ENCODE measurements around the gene SUGP1.
"Not testable (repeated sequence)": the region's sequence is repeated elsewhere in the genome, so short reads cannot be mapped to it uniquely, and the experiment has no call there.

The SUGP1 gene

DNA sequence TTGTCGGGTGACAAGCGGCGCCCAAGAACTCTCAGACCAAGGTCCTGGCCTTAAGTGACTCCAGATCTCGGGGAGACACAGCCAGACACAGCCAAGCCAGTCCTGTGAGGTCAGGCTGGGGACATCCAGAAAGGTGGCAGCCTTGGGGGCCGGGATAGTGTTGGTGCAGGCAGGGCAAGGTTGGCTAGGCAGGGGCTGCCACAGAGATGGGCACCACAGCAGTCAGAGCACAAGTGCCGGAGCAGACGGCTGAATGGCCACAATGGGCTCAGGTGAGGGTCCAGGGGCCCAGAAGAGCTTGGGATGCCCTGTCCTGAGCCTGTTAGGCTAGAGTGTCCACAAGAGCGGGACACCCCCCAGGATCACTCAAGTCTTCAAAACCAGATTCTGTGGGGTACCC, 32.5 kb upstream of the SUGP1 start:
- H3K27me3 ChIP-seq (ENCODE audit: control insufficient read depth, insufficient read depth, low read length), result no peaks in the 10 kb centered on the region
- no peaks in the 10 kb centered on the region for H3K4me1 ChIP-seq (ENCODE audit: control insufficient read depth, insufficient read depth, low read length)
- no peaks in the 10 kb centered on the region for H3K9me3 ChIP-seq (ENCODE audit: control insufficient read depth, low read length)
- H3K36me3 ChIP-seq (ENCODE audit: control insufficient read depth, insufficient read depth, low read length), result peaks cover 33% of the 10 kb centered on the region
- no peak overlapping the region for H3K9ac ChIP-seq (ENCODE audit: low read length)
- no peak overlapping the region for H3K4me3 ChIP-seq (ENCODE audit: low read length)

DNA sequence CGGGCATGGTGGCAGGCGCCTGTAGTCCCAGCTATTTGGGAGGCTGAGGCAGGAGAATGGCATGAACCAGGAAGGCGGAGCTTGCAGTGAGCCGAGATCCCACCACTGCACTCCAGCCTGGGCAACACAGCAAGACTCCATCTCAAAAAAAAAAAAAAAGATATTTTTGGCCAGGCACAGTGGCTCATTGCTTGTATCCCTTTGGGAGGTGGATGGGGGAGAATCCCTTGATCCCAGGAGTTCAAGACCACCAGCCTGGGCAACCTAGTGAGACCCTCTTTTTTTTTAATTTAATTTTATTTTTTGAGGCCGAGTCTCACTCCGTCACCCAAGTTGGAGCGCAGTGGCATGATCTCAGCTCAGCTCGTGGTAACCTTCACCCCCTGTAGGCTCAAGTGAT, 30.4 kb upstream of the SUGP1 start:
- not testable (repeated sequence) for H3K27me3 ChIP-seq (ENCODE audit: control insufficient read depth, insufficient read depth, low read length); H3K4me3 ChIP-seq (ENCODE audit: low read length); H3K4me1 ChIP-seq (ENCODE audit: control insufficient read depth, insufficient read depth, low read length); H3K9me3 ChIP-seq (ENCODE audit: control insufficient read depth, low read length); H3K9ac ChIP-seq (ENCODE audit: low read length)
- H3K36me3 ChIP-seq (ENCODE audit: control insufficient read depth, insufficient read depth, low read length), result peaks cover 32% of the 10 kb centered on the region

DNA sequence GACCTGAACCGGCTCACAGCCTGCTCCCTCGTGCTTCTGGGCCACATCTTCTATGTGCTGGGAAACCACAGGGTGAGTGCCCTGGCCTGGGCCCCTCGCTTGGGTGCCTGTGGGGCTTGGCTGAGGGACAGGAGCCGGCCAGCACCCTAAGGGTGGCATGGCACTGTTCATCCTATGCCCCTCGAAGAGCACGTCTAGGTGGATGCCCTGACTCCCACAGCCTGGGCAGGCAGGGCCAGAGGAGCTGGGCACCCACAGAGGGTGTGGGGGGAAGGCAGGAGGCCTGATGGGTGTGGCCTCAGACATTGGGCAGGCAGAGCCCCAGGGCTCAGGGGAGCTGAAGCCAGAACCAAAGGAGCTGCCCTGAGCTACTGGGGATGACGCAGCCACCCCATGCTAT, 29.1 kb upstream of the SUGP1 start:
- no peaks in the 10 kb centered on the region for H3K27me3 ChIP-seq (ENCODE audit: control insufficient read depth, insufficient read depth, low read length)
- H3K9ac ChIP-seq (ENCODE audit: low read length), result no peak overlapping the region
- no peaks in the 10 kb centered on the region for H3K9me3 ChIP-seq (ENCODE audit: control insufficient read depth, low read length)
- no peaks in the 10 kb centered on the region for H3K4me1 ChIP-seq (ENCODE audit: control insufficient read depth, insufficient read depth, low read length)
- H3K4me3 ChIP-seq (ENCODE audit: low read length), result no peak overlapping the region
- peaks cover 35% of the 10 kb centered on the region for H3K36me3 ChIP-seq (ENCODE audit: control insufficient read depth, insufficient read depth, low read length)

GRCh38 chr19:19348266-19348665, 28.0 kb upstream of the SUGP1 start:
- Histone ChIP-seq H3K4me1 (ENCODE audit: control insufficient read depth, insufficient read depth, low read length) (no peaks in the 10 kb centered on the region), H3K27me3 (ENCODE audit: control insufficient read depth, insufficient read depth, low read length) (no peaks in the 10 kb centered on the region), H3K9me3 (ENCODE audit: control insufficient read depth, low read length) (no peaks in the 10 kb centered on the region), H3K4me3 (ENCODE audit: low read length) (no peak overlapping the region), H3K9ac (ENCODE audit: low read length) (no peak overlapping the region), H3K36me3 (ENCODE audit: control insufficient read depth, insufficient read depth, low read length) (peaks cover 32% of the 10 kb centered on the region)

DNA sequence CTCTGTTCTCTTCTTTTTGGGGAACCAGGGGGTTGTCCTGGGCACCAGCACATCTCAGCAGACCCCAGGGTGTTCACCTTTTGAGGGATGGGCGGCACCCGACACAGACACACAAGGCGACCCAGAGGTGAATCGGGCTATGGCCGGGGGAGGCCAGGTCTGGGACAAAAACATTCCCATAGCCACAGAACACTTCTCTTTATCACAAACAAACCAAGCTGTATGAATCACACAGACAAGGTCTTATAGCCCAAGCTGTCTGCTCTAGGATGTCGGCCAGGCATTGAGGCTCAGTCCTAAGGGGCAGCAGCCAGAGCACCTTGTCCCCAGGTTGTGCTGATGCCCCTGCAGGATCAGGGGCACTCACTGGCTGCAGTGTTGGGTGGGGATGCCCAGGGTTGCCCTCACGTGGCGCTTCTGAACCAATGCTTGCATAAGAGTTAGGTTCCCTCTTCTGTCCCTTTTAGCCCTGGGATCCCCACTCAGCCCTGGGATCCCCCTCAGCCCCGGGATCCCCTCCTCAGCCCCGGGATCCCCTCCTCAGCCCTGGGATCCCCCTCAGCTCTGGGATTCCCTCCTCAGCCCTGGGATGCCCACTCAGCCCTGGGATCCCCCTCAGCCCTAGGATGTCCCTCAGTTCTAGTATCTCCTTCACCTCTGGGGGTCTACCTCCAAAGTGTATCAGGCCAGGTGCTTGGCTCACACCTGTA, 27.2 kb upstream of the SUGP1 start:
- Histone ChIP-seq H3K9ac (ENCODE audit: low read length) (no peak overlapping the region), H3K36me3 (ENCODE audit: control insufficient read depth, insufficient read depth, low read length) (peaks cover 26% of the 10 kb centered on the region), H3K9me3 (ENCODE audit: control insufficient read depth, low read length) (no peaks in the 10 kb centered on the region), H3K4me3 (ENCODE audit: low read length) (no peak overlapping the region), H3K4me1 (ENCODE audit: control insufficient read depth, insufficient read depth, low read length) (no peaks in the 10 kb centered on the region), H3K27me3 (ENCODE audit: control insufficient read depth, insufficient read depth, low read length) (no peaks in the 10 kb centered on the region)

DNA sequence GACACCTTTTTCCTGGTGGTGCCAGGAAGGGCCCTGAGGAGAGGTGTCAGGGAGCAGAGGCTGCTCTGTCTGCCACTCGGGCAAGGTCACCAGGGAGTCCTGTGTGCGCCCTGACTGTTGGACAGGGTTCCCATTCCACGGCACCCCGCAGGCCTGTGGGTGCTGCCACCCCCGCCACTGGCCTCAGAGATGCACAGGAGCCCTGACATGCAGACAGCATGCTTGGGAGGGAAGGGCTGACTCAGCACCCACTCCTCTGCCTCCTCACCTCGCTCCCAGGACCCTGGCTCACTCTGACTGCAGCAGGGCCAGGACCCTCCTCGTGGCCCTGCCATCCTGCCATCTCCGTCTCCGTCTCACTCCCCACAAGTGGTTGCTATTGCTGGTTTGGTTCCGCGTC, 25.7 kb upstream of the SUGP1 start:
- no peak overlapping the region for H3K4me3 ChIP-seq (ENCODE audit: low read length)
- no peak overlapping the region for H3K9ac ChIP-seq (ENCODE audit: low read length)
- no peaks in the 10 kb centered on the region for H3K4me1 ChIP-seq (ENCODE audit: control insufficient read depth, insufficient read depth, low read length)
- H3K27me3 ChIP-seq (ENCODE audit: control insufficient read depth, insufficient read depth, low read length), result no peaks in the 10 kb centered on the region
- H3K36me3 ChIP-seq (ENCODE audit: control insufficient read depth, insufficient read depth, low read length), result peaks cover 34% of the 10 kb centered on the region
- no peaks in the 10 kb centered on the region for H3K9me3 ChIP-seq (ENCODE audit: control insufficient read depth, low read length)

GRCh38 chr19:19345232-19345631, 24.9 kb upstream of the SUGP1 start:
- Histone ChIP-seq H3K36me3 (ENCODE audit: control insufficient read depth, insufficient read depth, low read length) (peaks cover 34% of the 10 kb centered on the region), H3K9ac (ENCODE audit: low read length) (no peak overlapping the region), H3K4me1 (ENCODE audit: control insufficient read depth, insufficient read depth, low read length) (no peaks in the 10 kb centered on the region), H3K9me3 (ENCODE audit: control insufficient read depth, low read length) (no peaks in the 10 kb centered on the region), H3K27me3 (ENCODE audit: control insufficient read depth, insufficient read depth, low read length) (no peaks in the 10 kb centered on the region), H3K4me3 (ENCODE audit: low read length) (no peak overlapping the region)

- H3K4me3 ChIP-seq (ENCODE audit: low read length), result no peak overlapping the region
- H3K4me1 ChIP-seq (ENCODE audit: control insufficient read depth, insufficient read depth, low read length), result no peaks in the 10 kb centered on the region
- peaks cover 34% of the 10 kb centered on the region for H3K36me3 ChIP-seq (ENCODE audit: control insufficient read depth, insufficient read depth, low read length)
- H3K27me3 ChIP-seq (ENCODE audit: control insufficient read depth, insufficient read depth, low read length), result no peaks in the 10 kb centered on the region
- H3K9me3 ChIP-seq (ENCODE audit: control insufficient read depth, low read length), result no peaks in the 10 kb centered on the region
- no peak overlapping the region for H3K9ac ChIP-seq (ENCODE audit: low read length)
These were observed 23.5 kb upstream of the SUGP1 start for GRCh38 chr19:19343762-19344161.

DNA sequence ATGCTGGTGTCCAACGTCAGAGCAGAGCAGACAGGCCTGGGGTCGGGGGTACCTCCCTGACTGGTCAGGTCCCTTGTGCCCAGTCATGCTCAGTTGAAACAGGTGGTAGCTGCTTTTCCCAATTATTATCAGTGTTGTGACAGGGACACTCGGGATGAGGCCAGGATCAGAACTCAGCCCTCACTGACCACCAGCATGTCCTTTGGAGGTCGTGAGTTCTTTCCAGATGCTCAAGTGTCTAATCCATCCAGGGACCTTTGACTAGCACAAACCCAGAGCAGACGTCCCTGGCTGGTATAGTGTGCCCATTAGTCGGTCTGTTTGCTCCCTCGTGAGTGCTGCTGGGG, 22.7 kb upstream of the SUGP1 start:
- Histone ChIP-seq H3K9me3 (ENCODE audit: control insufficient read depth, low read length) (no peaks in the 10 kb centered on the region), H3K27me3 (ENCODE audit: control insufficient read depth, insufficient read depth, low read length) (no peaks in the 10 kb centered on the region)

DNA sequence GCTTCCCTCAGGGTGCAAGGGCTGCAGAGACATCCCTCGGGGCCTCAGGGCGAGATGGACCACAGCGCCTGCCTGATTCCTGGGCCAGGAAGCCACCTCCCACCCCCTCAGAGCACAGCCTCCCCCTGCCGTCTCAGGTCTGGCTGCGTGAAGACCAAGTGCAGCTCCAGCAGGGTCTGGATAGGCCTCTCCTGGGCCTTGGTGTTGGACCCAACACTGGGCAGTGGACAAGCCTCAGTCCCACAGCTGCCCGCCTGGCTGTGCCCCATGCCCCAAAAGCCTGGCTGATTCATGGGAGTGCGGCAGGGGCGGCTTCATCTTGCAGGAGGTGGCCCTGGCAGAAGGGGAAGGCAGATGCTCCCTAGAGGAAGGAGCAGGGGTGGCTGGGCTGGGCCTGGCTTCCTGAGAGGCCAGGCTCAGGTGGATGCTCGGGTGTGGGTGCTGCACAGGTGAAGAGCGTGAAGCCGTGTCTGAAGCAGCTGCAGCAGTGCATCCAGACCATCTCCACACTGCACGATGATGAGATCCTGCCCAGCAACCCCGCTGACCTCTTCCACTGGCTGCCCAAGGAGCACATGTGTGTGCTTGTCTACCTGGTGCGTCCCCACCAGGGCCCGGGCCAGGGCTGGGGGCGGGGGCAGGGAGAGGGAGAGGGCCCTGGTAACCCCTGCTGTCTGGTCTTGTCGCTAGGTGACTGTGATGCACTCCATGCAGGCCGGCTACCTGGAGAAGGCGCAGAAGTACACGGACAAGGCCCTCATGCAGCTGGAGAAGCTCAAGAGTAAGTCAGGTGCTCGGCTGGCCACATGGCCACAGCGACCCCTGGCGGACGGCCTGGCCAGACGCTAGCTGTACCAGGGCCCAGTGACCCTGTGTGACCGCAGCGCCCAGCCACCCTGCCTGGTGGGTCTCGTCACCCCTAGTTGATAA, 22.0 kb upstream of the SUGP1 start:
- Histone ChIP-seq H3K27me3 (ENCODE audit: control insufficient read depth, insufficient read depth, low read length) (no peaks in the 10 kb centered on the region), H3K4me3 (ENCODE audit: low read length) (no peak overlapping the region), H3K9ac (ENCODE audit: low read length) (no peak overlapping the region), H3K36me3 (ENCODE audit: control insufficient read depth, insufficient read depth, low read length) (peaks cover 39% of the 10 kb centered on the region), H3K9me3 (ENCODE audit: control insufficient read depth, low read length) (no peaks in the 10 kb centered on the region), H3K4me1 (ENCODE audit: control insufficient read depth, insufficient read depth, low read length) (no peaks in the 10 kb centered on the region)

More for the DNA sequence above, 22.7 kb upstream of the SUGP1 start:
- Histone ChIP-seq H3K4me1 (ENCODE audit: control insufficient read depth, insufficient read depth, low read length) (no peaks in the 10 kb centered on the region), H3K4me3 (ENCODE audit: low read length) (no peak overlapping the region), H3K9ac (ENCODE audit: low read length) (no peak overlapping the region), H3K36me3 (ENCODE audit: control insufficient read depth, insufficient read depth, low read length) (peaks cover 37% of the 10 kb centered on the region)

GRCh38 chr19:19341026-19341425, 20.7 kb upstream of the SUGP1 start:
- Histone ChIP-seq H3K27me3 (ENCODE audit: control insufficient read depth, insufficient read depth, low read length) (no peaks in the 10 kb centered on the region), H3K9me3 (ENCODE audit: control insufficient read depth, low read length) (no peaks in the 10 kb centered on the region), H3K36me3 (ENCODE audit: control insufficient read depth, insufficient read depth, low read length) (peaks cover 36% of the 10 kb centered on the region), H3K4me1 (ENCODE audit: control insufficient read depth, insufficient read depth, low read length) (no peaks in the 10 kb centered on the region), H3K9ac (ENCODE audit: low read length) (no peak overlapping the region), H3K4me3 (ENCODE audit: low read length) (no peak overlapping the region)

- Histone ChIP-seq H3K4me1 (ENCODE audit: control insufficient read depth, insufficient read depth, low read length) (no peaks in the 10 kb centered on the region), H3K36me3 (ENCODE audit: control insufficient read depth, insufficient read depth, low read length) (peaks cover 15% of the 10 kb centered on the region), H3K9ac (ENCODE audit: low read length) (no peak overlapping the region), H3K27me3 (ENCODE audit: control insufficient read depth, insufficient read depth, low read length) (no peaks in the 10 kb centered on the region), H3K9me3 (ENCODE audit: control insufficient read depth, low read length) (no peaks in the 10 kb centered on the region), H3K4me3 (ENCODE audit: low read length) (no peak overlapping the region)
These were observed 17.8 kb upstream of the SUGP1 start for GRCh38 chr19:19338082-19338481.
